Measurements from ENCODE around the gene ZNF618.
"Not testable (repeated sequence)": the region's sequence is repeated elsewhere in the genome, so short reads cannot be mapped to it uniquely, and the experiment has no call there.

ZNF618 gene

GRCh38 chr9:113996531-113997001, 120.5 kb downstream of the ZNF618 start:
- DNase-seq (no peak), ATAC-seq (ENCODE audit: insufficient read depth, low read depth) (no peak)
- Histone ChIP-seq H2AFZ (ENCODE audit: low read depth, low read length) (no peak overlapping the region), H3K79me2 (ENCODE audit: insufficient read depth, low read length) (no peaks in the 10 kb centered on the region), H3K27ac (ENCODE audit: low read length) (no peak overlapping the region), H3K36me3 (ENCODE audit: insufficient read depth, low read length) (no peaks in the 10 kb centered on the region), H4K20me1 (ENCODE audit: insufficient read depth, low read length) (no peaks in the 10 kb centered on the region), H3K27me3 (ENCODE audit: insufficient read depth, low read length, poor library complexity) (no peaks in the 10 kb centered on the region), H3K4me2 (ENCODE audit: insufficient read depth, low read length) (no peak overlapping the region), H3K9me3 (ENCODE audit: insufficient read depth, low read length, severe bottlenecking) (no peaks in the 10 kb centered on the region), H3K4me3 (ENCODE audit: low read depth in 1 of 2, low read length in 2 of 2) (no peak overlapping the region), H3K9ac (ENCODE audit: low read depth, low read length) (no peak overlapping the region), H3K4me1 (ENCODE audit: insufficient read depth, low read length) (no peaks in the 10 kb centered on the region)
- TF ChIP-seq EZH2 (IDR thresholded peaks at IDR 0.05; ENCODE audit: borderline replicate concordance, low read depth, low read length, severe bottlenecking): no peak
- TF ChIP-seq, protein P1, sequence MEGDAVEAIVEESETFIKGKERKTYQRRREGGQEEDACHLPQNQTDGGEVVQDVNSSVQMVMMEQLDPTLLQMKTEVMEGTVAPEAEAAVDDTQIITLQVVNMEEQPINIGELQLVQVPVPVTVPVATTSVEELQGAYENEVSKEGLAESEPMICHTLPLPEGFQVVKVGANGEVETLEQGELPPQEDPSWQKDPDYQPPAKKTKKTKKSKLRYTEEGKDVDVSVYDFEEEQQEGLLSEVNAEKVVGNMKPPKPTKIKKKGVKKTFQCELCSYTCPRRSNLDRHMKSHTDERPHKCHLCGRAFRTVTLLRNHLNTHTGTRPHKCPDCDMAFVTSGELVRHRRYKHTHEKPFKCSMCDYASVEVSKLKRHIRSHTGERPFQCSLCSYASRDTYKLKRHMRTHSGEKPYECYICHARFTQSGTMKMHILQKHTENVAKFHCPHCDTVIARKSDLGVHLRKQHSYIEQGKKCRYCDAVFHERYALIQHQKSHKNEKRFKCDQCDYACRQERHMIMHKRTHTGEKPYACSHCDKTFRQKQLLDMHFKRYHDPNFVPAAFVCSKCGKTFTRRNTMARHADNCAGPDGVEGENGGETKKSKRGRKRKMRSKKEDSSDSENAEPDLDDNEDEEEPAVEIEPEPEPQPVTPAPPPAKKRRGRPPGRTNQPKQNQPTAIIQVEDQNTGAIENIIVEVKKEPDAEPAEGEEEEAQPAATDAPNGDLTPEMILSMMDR (IDR thresholded peaks at IDR 0.05; ENCODE audit: borderline replicate concordance, extremely low read depth, low read length, poor library complexity, severe bottlenecking): no peak

GRCh38 chr9:113997064-113997463, 121.0 kb downstream of the ZNF618 start:
- not testable (repeated sequence) for H2AFZ ChIP-seq (ENCODE audit: low read depth, low read length); H3K27me3 ChIP-seq (ENCODE audit: insufficient read depth, low read length, poor library complexity); H3K9me3 ChIP-seq (ENCODE audit: insufficient read depth, low read length, severe bottlenecking); H3K4me2 ChIP-seq (ENCODE audit: insufficient read depth, low read length); H3K27ac ChIP-seq (ENCODE audit: low read length); H3K4me3 ChIP-seq (ENCODE audit: low read depth in 1 of 2, low read length in 2 of 2); H3K9ac ChIP-seq (ENCODE audit: low read depth, low read length); H3K4me1 ChIP-seq (ENCODE audit: insufficient read depth, low read length); ATAC-seq (ENCODE audit: insufficient read depth, low read depth); H3K36me3 ChIP-seq (ENCODE audit: insufficient read depth, low read length); H3K79me2 ChIP-seq (ENCODE audit: insufficient read depth, low read length); H4K20me1 ChIP-seq (ENCODE audit: insufficient read depth, low read length); DNase-seq

DNA sequence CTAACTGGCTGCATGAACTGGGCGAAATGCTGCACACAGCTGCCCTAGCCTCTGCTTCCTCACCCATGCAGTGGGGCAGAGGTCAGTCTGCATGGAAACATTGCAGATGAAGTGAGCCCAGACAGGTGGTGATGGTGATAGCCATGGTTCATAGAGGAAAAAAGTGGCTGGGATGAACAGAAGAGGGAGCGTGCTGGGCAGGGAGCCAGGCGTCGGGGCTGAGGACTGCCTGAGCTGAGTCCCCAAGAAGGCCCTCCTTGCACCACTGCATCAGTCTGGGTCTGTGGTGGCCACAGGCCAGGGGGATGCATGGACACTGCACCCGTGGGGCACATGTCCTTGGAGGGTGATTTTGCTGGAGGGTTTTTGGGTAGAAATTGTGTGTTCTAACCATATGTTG, 121.5 kb downstream of the ZNF618 start:
- H3K36me3 ChIP-seq (ENCODE audit: insufficient read depth, low read length): no peaks in the 10 kb centered on the region

GRCh38 chr9:113998114-113998513, 122.0 kb downstream of the ZNF618 start:
- Histone ChIP-seq H3K27ac (ENCODE audit: low read length) (no peak overlapping the region), H3K27me3 (ENCODE audit: insufficient read depth, low read length, poor library complexity) (no peaks in the 10 kb centered on the region), H2AFZ (ENCODE audit: low read depth, low read length) (no peak overlapping the region), H3K4me3 (ENCODE audit: low read depth in 1 of 2, low read length in 2 of 2) (no peak overlapping the region), H3K9me3 (ENCODE audit: insufficient read depth, low read length, severe bottlenecking) (no peaks in the 10 kb centered on the region), H3K9ac (ENCODE audit: low read depth, low read length) (no peak overlapping the region), H3K4me1 (ENCODE audit: insufficient read depth, low read length) (no peaks in the 10 kb centered on the region), H3K36me3 (ENCODE audit: insufficient read depth, low read length) (no peaks in the 10 kb centered on the region), H3K79me2 (ENCODE audit: insufficient read depth, low read length) (no peaks in the 10 kb centered on the region), H4K20me1 (ENCODE audit: insufficient read depth, low read length) (no peaks in the 10 kb centered on the region), H3K4me2 (ENCODE audit: insufficient read depth, low read length) (no peak overlapping the region)
- ATAC-seq (ENCODE audit: insufficient read depth, low read depth): no peak
- no peak for DNase-seq
- TF ChIP-seq EZH2 (IDR thresholded peaks at IDR 0.05; ENCODE audit: borderline replicate concordance, low read depth, low read length, severe bottlenecking): no peak
- TF ChIP-seq, protein P1 (IDR thresholded peaks at IDR 0.05; ENCODE audit: borderline replicate concordance, extremely low read depth, low read length, poor library complexity, severe bottlenecking): no peak

More for the DNA sequence above, 121.5 kb downstream of the ZNF618 start:
- Histone ChIP-seq H4K20me1 (ENCODE audit: insufficient read depth, low read length) (no peaks in the 10 kb centered on the region), H3K4me2 (ENCODE audit: insufficient read depth, low read length) (no peak overlapping the region), H3K27ac (ENCODE audit: low read length) (no peak overlapping the region), H2AFZ (ENCODE audit: low read depth, low read length) (no peak overlapping the region), H3K4me3 (ENCODE audit: low read depth in 1 of 2, low read length in 2 of 2) (no peak overlapping the region), H3K79me2 (ENCODE audit: insufficient read depth, low read length) (no peaks in the 10 kb centered on the region), H3K4me1 (ENCODE audit: insufficient read depth, low read length) (no peaks in the 10 kb centered on the region), H3K27me3 (ENCODE audit: insufficient read depth, low read length, poor library complexity) (no peaks in the 10 kb centered on the region), H3K9me3 (ENCODE audit: insufficient read depth, low read length, severe bottlenecking) (no peaks in the 10 kb centered on the region), H3K9ac (ENCODE audit: low read depth, low read length) (no peak overlapping the region)
- TF ChIP-seq, protein P1 (IDR thresholded peaks at IDR 0.05; ENCODE audit: borderline replicate concordance, extremely low read depth, low read length, poor library complexity, severe bottlenecking): no peak
- TF ChIP-seq EZH2 (IDR thresholded peaks at IDR 0.05; ENCODE audit: borderline replicate concordance, low read depth, low read length, severe bottlenecking): no peak
- ATAC-seq (ENCODE audit: insufficient read depth, low read depth) (no peak), DNase-seq (no peak)
